D721Med (cell line): ENCODE measurements around the gene FAHD1.

Experiments used
- DNase-seq: peaks from one replicate; pipeline ENCODE4 v3.0.0; 2011; ENCODE audit warnings: low spot score; ENCODE audit not compliant: insufficient read length
- FAIRE-seq: peaks from 2 replicates; lab custom pipeline; 2011; peaks lifted over from hg19 to GRCh38; lab: Jason Lieb, UNC
- CTCF ChIP-seq: IDR thresholded peaks from 2 replicates; pipeline ENCODE4 v1.5.1; 2012; ENCODE audit warnings: mild to moderate bottlenecking, control low read depth; ENCODE audit not compliant: insufficient read depth; ENCODE audit errors: missing control alignments

Gene FAHD1

DNA sequence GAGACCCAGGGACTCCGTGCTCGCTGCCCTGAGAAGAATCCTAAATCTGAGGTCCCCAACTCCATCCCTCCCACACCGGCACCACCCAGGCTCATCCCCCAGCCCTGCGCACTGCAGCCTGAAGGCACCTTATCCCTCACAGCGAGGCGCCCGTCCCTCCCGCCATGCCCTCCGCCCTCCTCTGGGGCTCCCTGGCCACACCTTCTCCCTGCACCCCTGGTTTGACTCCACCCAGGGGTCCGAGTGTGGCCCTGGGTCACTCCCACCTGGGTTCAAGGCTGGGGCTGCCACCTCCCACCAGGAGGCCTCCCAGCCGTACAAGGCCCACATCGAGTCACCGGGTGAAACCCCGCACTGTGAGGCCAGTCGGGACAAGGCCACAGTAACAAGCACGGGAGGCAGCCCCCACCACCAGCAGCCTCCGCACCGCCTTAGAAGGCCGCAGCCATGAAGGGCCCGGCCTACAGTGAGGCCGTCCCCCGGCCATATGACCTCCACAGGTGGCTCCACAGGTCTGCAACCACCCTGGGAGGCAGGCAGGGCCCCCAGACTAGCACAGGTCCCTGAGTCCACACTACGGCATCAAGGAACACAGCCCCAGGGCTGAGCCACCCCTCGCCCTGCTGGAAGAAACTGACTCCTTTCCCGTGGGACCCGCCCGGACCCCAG is 8.7 kb upstream of the FAHD1 start:
- no peak for DNase-seq
- TF ChIP-seq CTCF = no peak
- FAIRE-seq = no peak

DNA sequence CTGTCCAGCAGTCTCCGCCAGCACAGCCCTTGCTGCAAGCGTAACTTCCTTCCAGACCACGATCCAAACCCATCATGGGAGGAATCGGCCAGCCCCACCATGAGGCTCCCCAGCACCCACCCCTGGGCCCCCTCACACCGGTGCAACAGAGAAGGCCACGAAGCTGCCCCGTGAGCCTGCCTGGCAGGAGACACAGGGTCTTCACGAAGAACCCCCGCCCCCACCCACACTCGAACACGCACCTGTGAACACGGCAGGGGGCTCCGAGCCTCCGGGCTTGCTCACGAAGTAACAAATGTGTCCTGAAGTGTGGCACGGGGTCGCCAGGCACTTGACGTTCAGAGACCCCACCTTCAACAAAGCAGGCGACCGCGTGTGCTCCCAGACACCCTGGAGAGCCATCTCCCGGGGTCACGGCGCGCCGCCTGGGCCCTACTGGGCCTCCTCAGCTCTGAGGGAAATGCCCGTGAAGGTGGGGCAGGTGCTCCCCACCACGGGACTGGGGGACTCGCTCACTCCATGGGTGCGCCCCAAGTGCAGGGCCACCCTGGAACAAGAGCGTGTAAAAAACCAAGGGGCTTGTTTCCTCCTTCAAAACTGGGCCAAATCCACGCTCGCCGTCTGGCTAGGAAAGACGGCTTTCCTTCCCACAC is 8.0 kb upstream of the FAHD1 start:
- FAIRE-seq (no peak), DNase-seq (no peak)
- TF ChIP-seq CTCF = no peak

GRCh38 chr16:1819611-1820010 is 7.4 kb upstream of the FAHD1 start:
- no peak for TF ChIP-seq CTCF
- DNase-seq (no peak), FAIRE-seq (no peak)

- FAIRE-seq (no peak), DNase-seq (no peak)
- no peak for TF ChIP-seq CTCF
Observed at GRCh38 chr16:1820096-1820945, 6.7 kb upstream of the FAHD1 start.

GRCh38 chr16:1820946-1821290 is 6.1 kb upstream of the FAHD1 start:
- DNase-seq (no peak), FAIRE-seq (no peak)
- no peak for TF ChIP-seq CTCF

DNA sequence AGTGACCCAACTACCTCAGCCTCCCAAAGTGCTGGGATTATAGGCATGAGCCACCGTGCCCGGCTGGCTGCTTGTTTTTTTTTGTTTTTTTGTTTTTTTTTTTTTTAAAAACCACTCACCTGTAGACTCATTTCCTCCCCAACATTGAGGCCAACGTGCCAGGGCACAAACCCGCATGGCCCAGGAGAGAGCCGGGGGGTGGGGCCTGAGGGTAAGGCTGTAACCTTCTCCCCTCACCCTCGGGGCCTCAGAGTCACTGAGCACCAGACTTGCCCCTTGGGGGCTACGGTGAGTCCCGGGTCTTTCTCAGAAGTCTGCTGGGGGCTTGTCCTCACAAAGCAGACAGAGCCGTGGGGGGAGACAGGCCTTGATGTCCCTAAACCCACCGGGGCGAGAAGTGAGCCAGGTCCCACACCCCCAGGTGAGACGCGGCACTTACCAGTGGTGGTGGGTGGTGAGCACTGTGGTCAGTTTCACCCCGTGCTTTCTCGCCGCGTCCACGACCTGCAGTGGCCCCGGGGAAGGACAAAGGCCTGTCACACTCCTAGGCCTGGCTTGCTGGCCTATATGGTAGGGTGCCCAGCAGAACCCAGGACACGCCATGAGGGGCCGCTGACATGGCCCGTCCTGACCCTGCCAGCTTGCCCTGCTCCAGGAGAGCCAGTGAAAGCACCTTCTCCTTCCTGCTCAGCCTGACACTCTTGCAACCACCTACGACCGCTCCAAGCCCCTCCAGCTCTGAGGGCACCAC is 5.0 kb upstream of the FAHD1 start:
- no peak for TF ChIP-seq CTCF
- DNase-seq = no peak
- FAIRE-seq = no peak
